Motor neuron (in vitro differentiated cells): ENCODE results near the gene VDR. TPM values are rescaled to one million over a fixed set of nuclear protein-coding genes. Genes with fewer than 3 reads are reported as not detected.
A peak's percentile ranks its signal among the peaks of the same experiment; 100 is the strongest.

Experiments used
- ATAC-seq, 8 experiments: fragments of 200-7000 bp; cut with Tn5 transposase; replicated peaks in 6 of 8; 2 replicates each; pipeline ENCODE4 v1.8.0; 2021; ENCODE audit warnings: mild to moderate bottlenecking in 8 of 8, moderate library complexity in 8 of 8
- H3K27ac ChIP-seq, 2 donors: fragments of 250-450 bp; sonication (Bioruptor Pico); 2 replicates each; pipeline ENCODE4 v1.9.0; 2021; ENCODE audit warnings: antibody characterized with exemption in 2 of 2, mild to moderate bottlenecking in 2 of 2, moderate library complexity in 1 of 2
- H3K4me1 ChIP-seq, 2 donors: fragments of 250-450 bp; sonication (Bioruptor Pico); replicated peaks in 1 of 2; 2 replicates each; pipeline ENCODE4 v1.6.1; 2021; ENCODE audit warnings: antibody characterized with exemption in 2 of 2, mild to moderate bottlenecking in 2 of 2, moderate library complexity in 1 of 2
- H3K4me3 ChIP-seq, 5 donors: fragments of 250-450 bp; sonication (Bioruptor Pico); 2 replicates each; pipeline ENCODE4 v1.9.0; 2021; ENCODE audit warnings: antibody characterized with exemption in 5 of 5, mild to moderate bottlenecking in 5 of 5, moderate library complexity in 4 of 5
- WGBS, 10 experiments: fragments of 450-650 bp; shearing (Covaris generic); methylation state at CpG; one replicate each; pipeline ENCODE4 v1.0.0; 2022; 5-methylcytosine and 5-hydroxymethylcytosine counted together
- in situ Hi-C, 9 experiments: fragments of 400-800 bp; cut with MboI; loops; one replicate each; pipeline ENCODE4 v1.15.0; 2021; ENCODE audit warnings: low sequenced_read_pairs in 9 of 9, low pct_unique_long_range_greater_than_20kb in 2 of 9; ENCODE audit not compliant: unreplicated experiment in 9 of 9
- total RNA-seq, 8 experiments: library from RNA; unstranded; fragments of 300-600 nt; gene quantifications; 2 replicates each; pipeline versions ENCODE4 v1.2.3 to v1.2.4, GENCODE V29; 2022

Gene VDR
- total RNA-seq, 8 experiments from 2014 or later = 0.08 to 70.8 (median 0.87) TPM

DNA sequence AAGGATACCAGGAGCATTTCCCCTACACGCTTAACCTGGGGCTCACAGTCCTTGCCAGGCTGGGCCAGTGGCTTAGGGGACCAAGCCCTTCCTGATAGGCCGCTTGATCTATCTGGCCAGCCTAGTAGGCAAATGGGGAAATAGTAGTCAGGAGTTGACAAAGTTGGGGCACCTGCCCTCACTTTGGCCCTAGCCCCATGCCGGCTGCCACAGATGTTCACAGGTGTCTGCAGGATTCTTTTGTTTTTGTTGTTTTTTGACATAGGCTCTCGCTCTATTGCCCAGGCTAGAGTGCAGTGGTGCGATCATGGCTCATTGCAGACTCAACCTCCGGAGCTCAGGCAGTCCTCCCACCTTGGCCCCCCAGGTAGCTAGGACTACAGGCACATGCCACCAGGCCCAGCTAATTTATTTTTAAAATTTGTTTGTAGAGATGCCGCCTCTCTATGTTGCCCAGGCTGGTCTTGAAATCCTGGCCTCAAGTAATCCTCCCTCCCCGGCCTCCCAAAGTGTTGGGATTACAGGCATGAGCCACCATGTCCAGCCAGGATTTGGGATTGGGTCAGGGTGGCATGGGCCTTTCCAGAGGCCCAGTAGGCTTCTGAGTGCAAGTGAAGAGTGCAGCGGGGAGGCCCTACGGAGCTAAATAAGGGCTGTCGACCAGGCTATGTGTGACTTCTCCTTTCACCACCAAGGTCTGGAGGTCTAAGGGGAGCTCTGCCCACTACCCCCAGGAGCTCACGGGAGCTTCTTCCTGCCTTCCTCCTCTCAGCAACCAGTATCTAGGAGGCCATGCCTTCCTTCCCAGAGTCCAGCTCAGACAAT is 69.6 kb downstream of the VDR start:
- in situ Hi-C loops = loop anchor here in 2 of 9 experiments (25.0 kb wide), 1 partner anchor 123 kb away; the partner anchor contains the start of gene RPAP3 (in 2 of the 2)
- no peak for ATAC-seq
- no peak overlapping the region for H3K27ac ChIP-seq
- peaks cover 0 to 4% of the 10 kb centered on the region in 2 donors for H3K4me1 ChIP-seq
- H3K4me3 ChIP-seq = no peak overlapping the region
- WGBS, 10 experiments = 0 to 100% (median 82%) methylated on average over 1 to 10 of the region's 12 CpGs; no CpG with 5 or more reads in 2 of the 10 experiments

DNA sequence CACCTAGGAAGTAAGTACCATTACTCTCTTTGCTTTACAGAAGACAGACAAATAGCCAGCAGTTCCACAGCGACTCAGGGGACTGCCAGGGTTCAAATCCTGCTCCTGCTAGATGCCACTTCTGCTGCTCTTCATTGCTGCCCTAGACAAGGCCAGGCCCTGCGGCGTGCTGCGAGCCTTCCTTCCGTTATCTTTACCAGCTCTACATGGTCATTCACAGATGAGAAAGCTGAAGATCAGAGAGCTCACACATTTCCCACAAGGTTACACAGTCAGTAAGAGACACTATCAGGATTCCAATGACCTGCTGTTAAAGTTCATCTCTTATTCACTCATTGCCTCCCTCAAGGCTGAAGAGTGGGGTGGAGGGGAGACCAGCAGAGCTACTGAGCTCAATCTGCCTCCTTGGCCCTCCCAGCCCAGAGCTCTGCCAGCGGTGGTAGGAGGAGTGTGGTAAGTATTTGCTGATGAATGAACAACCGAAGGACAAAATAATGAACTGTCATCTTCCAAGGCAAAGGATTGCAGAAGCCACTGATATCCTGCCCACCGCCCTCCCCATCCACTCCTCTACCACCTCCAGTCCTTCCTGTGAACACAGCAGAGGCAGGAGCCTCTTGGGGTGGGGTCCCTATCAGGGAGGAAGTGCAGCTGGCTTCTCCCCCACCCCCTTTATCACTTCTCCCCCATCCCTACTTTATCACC is 70.4 kb downstream of the VDR start:
- Histone ChIP-seq H3K4me1 (peaks cover 0 to 2% of the 10 kb centered on the region in 2 donors), H3K4me3 (no peak overlapping the region), H3K27ac (no peak overlapping the region)
- 80 to 100% (median 95%) methylated on average over 2 to 6 of the region's 8 CpGs; no CpG with 5 or more reads in 4 of the 10 experiments for WGBS, 10 experiments
- no peak for ATAC-seq
- in situ Hi-C loops = loop anchor here in 2 of 9 experiments (25.0 kb wide), 1 partner anchor 122 kb away; the partner anchor contains the start of gene RPAP3 (in 2 of the 2)

DNA sequence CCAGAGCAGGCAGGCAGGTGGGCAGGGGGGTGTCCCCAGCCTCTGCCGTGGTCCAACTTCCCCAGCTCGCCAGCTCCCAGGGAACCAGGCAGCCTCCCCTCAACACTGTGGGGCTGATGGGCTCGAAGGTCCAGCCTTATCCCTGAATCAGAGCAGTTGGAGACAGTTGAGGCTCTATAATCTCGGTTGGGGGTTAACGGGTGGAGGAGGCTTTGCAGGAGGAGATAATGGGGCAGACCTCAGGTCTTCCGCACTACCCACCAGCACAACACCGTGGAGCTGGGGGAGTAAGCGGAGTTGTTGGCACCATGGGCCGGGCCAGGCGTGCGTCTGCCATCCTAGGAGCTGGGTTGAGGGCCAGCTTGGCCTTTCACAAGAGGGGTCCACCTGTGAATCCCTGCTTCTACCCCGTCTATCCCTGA is 71.2 kb downstream of the VDR start:
- peaks cover 4% of the 10 kb centered on the region in 2 donors for H3K4me1 ChIP-seq
- H3K4me3 ChIP-seq = no peak overlapping the region
- in situ Hi-C loops = loop anchor here in 2 of 9 experiments (25.0 kb wide), 1 partner anchor 121 kb away; the partner anchor contains the start of gene RPAP3 (in 2 of the 2)
- H3K27ac ChIP-seq = no peak overlapping the region
- no peak for ATAC-seq
- 60 to 100% (median 97%) methylated on average over 1 to 6 of the region's 12 CpGs; no CpG with 5 or more reads in 5 of the 10 experiments for WGBS, 10 experiments

DNA sequence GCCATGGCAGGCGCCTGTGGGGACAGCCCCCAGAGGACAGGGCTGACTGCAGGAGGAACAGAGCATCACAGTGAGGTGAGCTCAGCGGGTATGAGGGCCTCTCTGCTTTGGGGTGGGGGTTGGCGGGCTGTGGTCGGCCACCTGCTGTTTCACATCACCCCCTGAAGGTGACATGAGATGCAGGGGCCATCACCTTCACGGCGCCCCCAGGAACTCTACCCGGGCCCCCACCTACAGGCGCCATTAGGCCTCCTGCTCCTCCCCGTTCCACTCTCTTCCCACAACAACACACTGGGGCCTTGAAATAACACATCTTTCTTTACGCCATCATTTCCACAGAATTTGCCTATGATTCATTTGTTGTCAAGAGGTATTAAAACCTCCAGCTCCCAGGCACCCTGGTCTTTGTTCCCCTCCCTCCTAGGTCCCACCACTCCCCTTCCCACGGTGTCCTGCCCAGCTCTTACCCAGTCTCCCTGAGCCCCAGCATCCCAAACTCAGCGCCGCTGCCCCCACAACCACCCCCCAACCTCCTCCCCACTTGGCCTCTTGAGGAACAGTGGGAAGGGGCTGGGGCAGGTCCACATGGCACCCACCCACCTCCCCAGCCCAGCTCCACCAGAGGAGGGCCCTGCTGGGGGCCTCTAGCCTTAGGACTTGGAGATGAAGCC is 72.4 kb downstream of the VDR start:
- 33 to 100% (median 78%) methylated on average over 1 to 3 of the region's 13 CpGs; no CpG with 5 or more reads in 6 of the 10 experiments for WGBS, 10 experiments
- in situ Hi-C loops = loop anchor here in 2 of 9 experiments (25.0 kb wide), 1 partner anchor 120 kb away; the partner anchor contains the start of gene RPAP3 (in 2 of the 2)
- no peak overlapping the region for H3K4me3 ChIP-seq

DNA sequence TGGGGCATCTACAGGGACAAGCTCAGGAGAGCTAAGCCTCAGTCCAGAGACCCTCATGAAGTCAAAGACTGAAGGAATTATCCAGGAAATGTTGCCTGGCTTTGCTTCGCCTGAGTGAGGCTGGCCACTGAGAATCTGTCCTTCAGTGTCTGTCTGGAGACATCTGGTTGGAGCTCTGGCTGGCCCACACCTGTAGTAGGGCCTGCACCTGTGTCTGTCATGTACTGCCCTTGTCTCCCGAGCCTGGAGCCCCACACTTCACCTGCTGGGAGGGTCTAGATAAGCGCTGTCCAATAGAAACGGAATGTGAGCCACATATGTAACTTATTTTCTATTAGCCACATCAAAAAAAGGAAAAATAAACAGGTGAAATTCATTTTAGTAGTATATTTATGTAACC is 75.2 kb downstream of the VDR start:
- Histone ChIP-seq H3K27ac (no peak overlapping the region), H3K4me1 (peaks cover 4% of the 10 kb centered on the region in 2 donors), H3K4me3 (no peak overlapping the region)
- in situ Hi-C loops = loop anchor here in 2 of 9 experiments (25.0 kb wide), 1 partner anchor 117 kb away; the partner anchor contains the start of gene RPAP3 (in 2 of the 2)
- WGBS, 10 experiments = 63 to 100% (median 75%) methylated on average over 1 to 4 of the region's 4 CpGs; no CpG with 5 or more reads in 1 of the 10 experiments
- no peak for ATAC-seq

More for the DNA sequence above, 72.4 kb downstream of the VDR start:
- no peak overlapping the region for H3K27ac ChIP-seq
- ATAC-seq = no peak
- peaks cover 4% of the 10 kb centered on the region in 2 donors for H3K4me1 ChIP-seq

DNA sequence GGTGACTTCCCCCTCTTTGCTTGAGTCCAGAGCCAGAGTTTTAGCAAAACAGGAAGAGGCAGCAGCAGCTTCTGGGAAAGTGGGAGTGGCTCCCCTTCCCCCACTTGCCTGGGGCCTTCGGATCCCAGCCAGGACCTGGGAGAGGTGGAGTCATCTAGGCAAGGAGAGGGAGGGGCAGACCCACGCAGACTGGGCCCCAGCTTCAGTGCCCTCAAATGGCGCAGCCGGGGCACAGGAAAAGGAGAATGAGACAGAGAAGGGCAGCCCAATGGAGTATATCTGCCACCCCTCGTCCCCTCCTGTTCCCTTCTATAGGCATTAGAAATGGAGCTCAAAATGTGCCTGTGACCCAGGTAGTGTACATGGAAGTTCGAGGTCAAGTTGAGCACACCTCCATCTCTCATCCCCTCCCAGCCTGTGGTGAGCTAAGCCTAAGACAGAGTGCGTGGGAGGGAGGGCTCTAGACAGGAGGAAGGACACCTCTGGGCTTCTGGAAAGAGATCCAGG is 75.8 kb downstream of the VDR start:
- in situ Hi-C loops = loop anchor here in 2 of 9 experiments (25.0 kb wide), 1 partner anchor 117 kb away; the partner anchor contains the start of gene RPAP3 (in 2 of the 2)
- peak in 6 of 8 experiments; percentile 33 to 91 (median 72) for ATAC-seq
- peaks cover 4% of the 10 kb centered on the region in 2 donors for H3K4me1 ChIP-seq
- H3K4me3 ChIP-seq = no peak overlapping the region
- no peak overlapping the region for H3K27ac ChIP-seq
- 33 to 94% (median 78%) methylated on average over 1 to 4 of the region's 7 CpGs; no CpG with 5 or more reads in 5 of the 10 experiments for WGBS, 10 experiments

DNA sequence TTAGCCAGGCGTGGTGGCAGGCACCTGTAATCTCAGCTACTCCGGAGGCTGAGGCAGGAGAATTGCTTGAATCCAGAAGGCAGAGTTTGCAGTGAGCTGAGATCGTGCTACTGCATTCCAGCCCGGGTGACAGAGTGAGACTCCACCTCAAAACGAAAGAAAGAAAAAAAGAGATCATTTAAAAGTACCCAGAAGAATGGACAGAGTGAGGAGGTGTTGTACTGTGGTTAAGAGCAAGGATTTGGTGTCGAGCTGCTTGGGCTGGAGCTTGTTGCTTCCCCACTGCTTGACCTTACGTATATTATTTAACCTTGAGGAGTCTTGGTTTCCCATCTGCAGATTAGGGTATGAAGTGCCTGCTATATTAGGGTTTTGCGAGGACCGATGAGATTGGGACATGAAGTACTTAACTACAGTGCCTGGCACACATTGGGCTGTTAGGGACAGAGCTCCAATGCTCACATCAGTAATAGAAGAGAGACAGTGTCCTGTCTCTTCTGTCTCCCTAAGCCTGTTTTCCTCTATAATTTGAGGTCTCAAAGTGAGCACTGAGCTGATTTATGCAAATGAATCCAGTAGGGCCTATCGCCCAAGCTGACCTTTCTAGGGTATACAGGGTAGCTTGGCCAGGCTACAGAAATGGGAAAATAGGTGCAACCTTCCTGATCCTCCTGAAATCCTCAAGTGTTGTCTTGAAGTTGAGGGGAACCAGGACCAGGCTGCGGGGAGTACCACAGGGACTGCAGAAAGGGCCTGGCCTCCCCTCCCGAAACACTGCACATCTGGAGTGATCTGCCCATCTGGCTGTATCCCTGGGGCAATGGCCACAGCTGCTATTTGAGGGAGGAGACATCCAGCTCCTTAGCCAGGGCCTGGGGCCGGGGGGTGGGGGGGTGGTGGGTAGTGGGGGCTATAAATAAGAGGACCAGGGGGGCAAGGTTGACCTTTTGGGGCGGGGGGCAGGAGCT is 76.5 kb downstream of the VDR start:
- H3K4me1 ChIP-seq = peaks cover 4% of the 10 kb centered on the region in 2 donors
- 24 to 91% (median 85%) methylated on average over 2 to 10 of the region's 14 CpGs; no CpG with 5 or more reads in 3 of the 10 experiments for WGBS, 10 experiments
- H3K27ac ChIP-seq = no peak overlapping the region
- in situ Hi-C loops = loop anchor here in 2 of 9 experiments (25.0 kb wide), 1 partner anchor 116 kb away; the partner anchor contains the start of gene RPAP3 (in 2 of the 2)
- peak in 5 of 8 experiments; percentile 22 to 75 (median 64) for ATAC-seq
- no peak overlapping the region for H3K4me3 ChIP-seq

DNA sequence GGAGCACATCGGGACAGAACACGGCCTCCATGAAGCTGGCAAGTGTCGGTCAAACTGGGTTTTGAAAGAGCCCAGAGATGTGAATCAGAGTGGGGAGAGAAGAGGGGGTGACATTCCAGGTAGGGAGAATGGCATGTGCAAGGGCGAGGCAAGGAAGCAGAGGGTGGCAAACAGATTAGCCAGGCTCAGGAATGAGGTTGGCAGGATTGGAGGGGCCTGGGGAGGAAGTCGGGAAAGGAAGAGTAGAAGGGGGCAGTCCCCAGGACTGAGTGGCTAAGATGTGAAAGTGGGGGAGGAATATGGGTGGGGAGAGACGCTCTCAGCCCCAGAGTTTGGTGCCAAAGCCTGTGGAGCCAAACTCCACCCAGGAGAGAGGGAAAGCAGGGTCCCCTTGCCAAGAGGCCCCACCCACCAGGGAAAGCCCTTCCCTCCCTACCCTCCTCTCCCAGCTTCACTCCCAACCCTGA is 79.6 kb downstream of the VDR start:
- Histone ChIP-seq H3K4me3 (no peak overlapping the region), H3K4me1 (peaks cover 14% of the 10 kb centered on the region in 2 donors), H3K27ac (no peak overlapping the region)
- WGBS, 10 experiments = 0 to 88% (median 60%) methylated on average over 1 to 5 of the region's 6 CpGs; no CpG with 5 or more reads in 1 of the 10 experiments
- in situ Hi-C loops = loop anchor here in 2 of 9 experiments (25.0 kb wide), 1 partner anchor 113 kb away; the partner anchor contains the start of gene RPAP3 (in 2 of the 2)
- ATAC-seq = no peak

DNA sequence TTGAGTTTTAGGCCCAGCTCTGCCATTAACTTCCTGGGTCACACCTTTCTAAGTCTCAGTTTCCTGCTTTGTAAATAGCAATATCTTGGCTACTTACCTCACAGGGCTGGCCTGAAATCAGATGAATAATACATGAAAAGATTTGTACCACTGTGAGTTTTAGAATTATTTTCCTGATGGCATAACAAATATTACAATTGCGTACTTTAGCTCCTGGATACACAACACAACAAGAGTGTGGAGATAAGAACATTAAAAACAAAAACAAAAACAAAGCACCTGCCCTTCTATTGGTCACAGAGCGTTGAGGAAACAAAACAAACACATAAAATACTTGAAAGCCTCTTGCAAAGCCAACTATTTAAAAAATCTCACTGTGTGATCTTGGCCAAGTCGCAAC is 80.2 kb downstream of the VDR start:
- in situ Hi-C loops = loop anchor here in 3 of 9 experiments (25.0 kb wide), 1 partner anchor 112 kb away; the partner anchor contains the start of gene RPAP3 (in 3 of the 3)
- Histone ChIP-seq H3K4me3 (no peak overlapping the region), H3K4me1 (peaks cover 14% of the 10 kb centered on the region in 2 donors), H3K27ac (no peak overlapping the region)
- no peak for ATAC-seq
- WGBS, 10 experiments = 58 to 100% (median 80%) methylated on average over 1 to 3 of the region's 3 CpGs

DNA sequence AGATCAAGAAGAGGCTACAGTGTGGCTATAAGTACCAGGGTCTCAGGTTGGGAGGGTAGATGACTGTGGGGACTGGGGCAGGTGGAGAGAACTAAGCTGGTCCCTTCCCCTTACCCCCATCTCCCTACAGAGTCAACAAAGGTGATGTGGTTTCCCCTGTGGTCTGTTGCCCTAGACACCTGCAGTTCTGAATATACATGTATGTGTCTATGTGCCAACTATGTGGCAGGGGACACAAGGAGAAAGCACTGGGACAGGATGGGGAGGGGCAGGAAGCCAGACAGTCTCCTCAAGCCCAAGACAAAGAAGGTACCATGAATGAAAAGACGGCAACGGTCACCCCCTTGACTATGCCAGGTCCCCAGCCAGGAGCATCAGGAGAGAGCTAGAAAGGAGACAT is 80.6 kb downstream of the VDR start:
- ATAC-seq = no peak
- 86% methylated on average over 2 of the region's 2 CpGs; no CpG with 5 or more reads in 9 of the 10 experiments for WGBS, 10 experiments
- in situ Hi-C loops = loop anchor here in 1 of 9 experiments (25.0 kb wide), 1 partner anchor 112 kb away; the partner anchor contains the start of gene RPAP3
- Histone ChIP-seq H3K4me1 (peaks cover 12 to 14% of the 10 kb centered on the region in 2 donors), H3K4me3 (no peak overlapping the region), H3K27ac (no peak overlapping the region)
